NCI-H2227 (cell line): Measurements from ENCODE around the gene WDR7.

Experiments used
- DNase-seq: peaks from one replicate; lab custom pipeline; 2025; ENCODE audit not compliant: unreplicated experiment; lab: John Stamatoyannopoulos, UW

The WDR7 gene

DNA sequence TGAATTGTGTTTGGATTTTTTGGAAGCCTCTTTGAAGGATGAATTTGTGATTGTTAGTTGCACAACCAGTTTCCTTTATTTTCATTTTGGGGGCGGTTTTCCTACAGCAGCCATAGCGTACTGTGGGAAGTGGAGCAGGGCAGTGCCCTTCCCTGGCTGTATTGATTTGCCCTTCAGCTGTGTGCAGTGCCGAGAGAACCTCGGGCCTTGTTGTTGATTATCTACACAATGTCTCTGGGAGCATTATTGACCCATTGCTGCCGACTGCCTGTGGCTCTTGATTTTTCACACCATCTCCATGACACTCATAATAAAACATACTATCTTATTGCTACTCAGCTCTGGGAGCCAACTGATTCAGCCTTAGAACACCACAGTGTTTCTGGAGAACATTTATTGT lies 333.6 kb downstream of the WDR7 start:
- no peak for DNase-seq

DNA sequence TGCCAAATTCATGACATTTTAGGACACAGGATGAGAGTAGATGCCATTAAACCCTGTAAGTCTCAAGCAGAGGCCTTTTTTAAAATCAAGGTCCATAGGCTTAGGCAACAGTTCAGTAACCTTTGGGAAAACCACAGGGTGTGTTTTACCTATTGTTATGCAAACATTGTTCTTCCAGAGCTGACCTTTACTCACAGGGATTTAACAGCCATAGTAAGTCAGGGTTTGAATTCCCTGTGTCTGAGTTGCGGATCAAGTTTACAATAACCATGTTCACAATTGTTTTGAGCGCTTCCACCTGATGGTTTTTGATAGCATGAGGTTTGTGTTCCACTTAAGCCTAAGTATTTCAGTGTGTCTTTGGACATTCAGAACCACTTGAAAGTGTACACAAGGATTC lies 335.7 kb downstream of the WDR7 start:
- peak; percentile 52 for DNase-seq

DNA sequence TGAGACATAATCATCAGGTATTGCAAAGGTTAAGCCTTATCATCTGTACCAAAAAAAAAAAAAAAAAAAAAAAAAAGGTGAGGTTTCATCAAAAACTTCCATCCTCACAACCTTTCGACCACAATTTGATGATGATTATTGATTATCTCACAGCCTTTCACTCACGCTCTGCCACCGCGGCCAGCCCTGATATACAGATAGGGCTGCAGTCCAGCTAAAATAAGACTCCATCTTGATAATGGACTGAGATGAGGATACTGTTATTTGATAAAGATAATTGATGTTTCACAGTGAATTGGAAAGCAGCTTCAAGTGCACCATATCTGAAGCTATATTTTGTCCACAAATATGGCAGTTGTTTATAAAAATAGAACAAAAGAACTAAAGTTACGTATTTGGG lies 336.1 kb downstream of the WDR7 start:
- DNase-seq = peak; percentile 52

DNA sequence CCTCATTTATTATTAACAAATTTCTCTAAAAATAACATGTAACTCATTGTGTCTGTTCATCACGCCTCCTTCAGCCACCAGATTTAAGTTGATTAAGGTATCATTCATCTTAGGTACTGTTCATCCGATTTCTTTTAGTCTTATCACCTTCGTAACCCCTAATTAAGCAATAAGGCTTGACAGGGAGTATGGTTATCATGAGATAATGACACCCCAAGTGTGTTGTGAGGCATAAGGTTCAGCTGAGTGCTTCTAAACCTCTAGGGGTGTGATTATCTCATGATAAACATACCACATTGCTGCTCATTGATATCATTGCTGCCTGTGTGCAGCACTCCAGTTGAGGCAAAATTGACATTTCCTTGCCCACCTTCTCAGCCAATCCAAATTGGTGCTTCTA lies 336.9 kb downstream of the WDR7 start:
- peak; percentile 9 for DNase-seq

GRCh38 chr18:56990678-56991077 lies 339.5 kb downstream of the WDR7 start:
- no peak for DNase-seq

DNA sequence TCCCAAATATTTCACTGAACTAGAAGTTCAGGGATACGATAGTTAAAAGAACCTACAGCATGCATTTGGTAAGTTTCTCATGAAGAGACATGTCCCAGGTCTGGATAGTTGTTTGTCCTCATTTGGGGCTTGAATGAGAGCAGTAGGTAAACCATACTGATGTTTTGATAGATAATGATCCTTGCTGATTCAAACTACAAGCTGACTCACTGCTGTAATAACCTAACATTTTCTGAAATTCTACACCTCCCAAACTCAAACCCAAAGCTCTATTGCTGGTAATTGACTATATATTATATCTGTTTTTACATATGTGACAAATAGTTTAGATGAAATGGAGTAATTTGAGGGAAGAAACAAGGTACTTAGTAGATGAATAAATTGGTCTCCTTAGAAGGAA lies 341.6 kb downstream of the WDR7 start:
- no peak for DNase-seq

DNA sequence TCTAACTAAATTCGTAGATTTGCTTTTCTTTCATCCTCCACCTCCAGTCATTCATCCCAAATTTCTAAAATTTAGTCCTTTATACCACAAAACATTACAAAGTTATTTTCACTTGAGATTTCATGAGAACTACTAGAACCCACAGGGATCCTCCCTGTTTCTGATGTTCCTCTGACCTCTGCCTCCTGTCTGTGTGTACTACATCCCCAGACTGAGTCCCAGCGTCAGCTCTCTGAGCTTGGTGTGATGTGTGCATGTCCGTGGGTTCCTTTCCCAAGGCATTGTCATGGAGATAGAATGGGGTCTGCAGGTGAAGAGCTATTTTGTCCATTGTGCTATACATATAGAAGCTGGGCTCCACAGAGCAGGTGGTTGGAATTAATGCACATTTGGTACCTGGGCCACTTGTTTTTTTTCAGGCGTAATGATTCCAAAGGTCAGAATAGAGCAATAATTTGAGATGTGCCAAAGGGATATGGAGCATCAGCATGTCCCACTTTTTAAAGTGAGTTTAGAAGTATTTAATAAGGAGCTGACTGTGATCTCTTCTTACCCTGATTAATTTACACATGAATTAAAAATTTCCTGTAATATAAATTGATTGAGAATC lies 344.5 kb downstream of the WDR7 start:
- DNase-seq = no peak

- DNase-seq = no peak
Measured at GRCh38 chr18:56997200-56997599, 346.0 kb downstream of the WDR7 start.

DNA sequence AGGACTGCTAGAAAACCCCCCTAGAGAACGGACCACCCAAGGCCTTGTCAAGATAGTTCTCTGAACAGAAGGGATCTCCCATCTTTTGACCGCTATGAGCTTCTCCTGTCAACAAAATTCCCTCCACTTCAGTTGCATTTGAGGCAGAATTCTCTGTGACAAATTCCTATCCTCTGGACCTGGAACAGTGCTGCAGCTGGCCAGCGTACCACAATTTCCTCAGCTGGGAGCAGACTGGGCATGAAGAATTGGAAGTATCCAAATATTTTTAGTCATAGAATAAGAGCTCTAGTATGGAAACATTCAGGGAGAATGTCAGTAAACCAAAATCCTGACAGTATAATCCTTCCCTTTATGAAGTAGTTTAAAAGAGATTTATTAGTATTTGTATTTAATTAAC lies 348.7 kb downstream of the WDR7 start:
- DNase-seq = no peak

- DNase-seq = peak; percentile 39
Measured at GRCh38 chr18:57002627-57003026, 351.5 kb downstream of the WDR7 start.

- DNase-seq = no peak
Measured at GRCh38 chr18:57003342-57003741, 352.2 kb downstream of the WDR7 start.

- no peak for DNase-seq
Measured at GRCh38 chr18:57004366-57005121, 353.4 kb downstream of the WDR7 start.

- DNase-seq = no peak
Measured at GRCh38 chr18:57008001-57008686, 357.0 kb downstream of the WDR7 start.

DNA sequence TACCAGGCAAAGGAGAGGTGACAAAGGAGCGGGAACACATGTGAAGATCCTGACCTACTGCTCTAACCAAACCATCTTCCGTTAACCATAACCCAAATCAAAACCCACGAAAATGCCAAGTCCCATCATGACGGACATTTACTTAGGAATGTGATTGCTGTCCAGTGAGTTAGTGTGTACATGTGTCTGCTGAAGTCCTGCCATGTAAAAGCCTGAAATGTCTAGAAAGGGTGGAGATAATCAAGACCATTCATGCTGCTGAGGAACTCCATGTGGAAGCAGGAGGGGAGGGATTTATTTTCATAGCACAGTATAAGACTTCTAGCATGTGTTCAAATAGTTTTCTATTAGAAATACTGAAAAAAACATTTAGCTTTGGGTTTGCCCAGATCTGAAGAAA lies 358.7 kb downstream of the WDR7 start:
- DNase-seq = no peak

- DNase-seq = no peak
Measured at GRCh38 chr18:57014772-57015413, 363.7 kb downstream of the WDR7 start.

- DNase-seq = peak; percentile 27
Measured at GRCh38 chr18:57015451-57015850, 364.3 kb downstream of the WDR7 start.

GRCh38 chr18:57018845-57019244 lies 367.7 kb downstream of the WDR7 start:
- DNase-seq = no peak

DNA sequence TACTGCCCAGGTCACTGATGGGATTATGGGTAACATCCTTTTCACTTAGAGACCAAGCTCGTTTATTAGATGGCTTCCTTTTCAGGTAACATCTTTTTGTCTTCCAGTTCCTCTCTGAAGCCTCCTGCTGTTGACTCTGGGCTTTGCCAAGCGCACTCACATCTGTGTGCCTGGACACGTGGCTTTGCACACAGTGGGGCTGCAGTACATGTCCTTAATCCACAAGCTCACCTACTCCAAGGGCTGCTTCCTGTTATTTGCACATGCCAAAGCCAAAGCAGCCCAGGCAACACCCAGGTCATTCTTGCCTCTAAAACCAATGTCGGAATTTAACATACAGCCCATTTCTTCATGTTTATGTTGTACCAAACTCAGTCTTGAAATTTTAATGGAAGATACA lies 371.6 kb downstream of the WDR7 start:
- DNase-seq = no peak

GRCh38 chr18:57023275-57023882 lies 372.2 kb downstream of the WDR7 start:
- no peak for DNase-seq

GRCh38 chr18:57025540-57025939 lies 374.4 kb downstream of the WDR7 start:
- peak; percentile 39 for DNase-seq

- no peak for DNase-seq
Measured at GRCh38 chr18:57026316-57026715, 375.2 kb downstream of the WDR7 start.
